ENCODE measurements around the gene RBBP6. TPM values are rescaled to one million over a fixed set of nuclear protein-coding genes. Genes with fewer than 3 reads are reported as not detected.
"Not testable (repeated sequence)": the region's sequence is repeated elsewhere in the genome, so short reads cannot be mapped to it uniquely, and the experiment has no call there.

The RBBP6 gene
- total RNA-seq, 1 donor from 2014 or later, result 62.4 TPM

DNA sequence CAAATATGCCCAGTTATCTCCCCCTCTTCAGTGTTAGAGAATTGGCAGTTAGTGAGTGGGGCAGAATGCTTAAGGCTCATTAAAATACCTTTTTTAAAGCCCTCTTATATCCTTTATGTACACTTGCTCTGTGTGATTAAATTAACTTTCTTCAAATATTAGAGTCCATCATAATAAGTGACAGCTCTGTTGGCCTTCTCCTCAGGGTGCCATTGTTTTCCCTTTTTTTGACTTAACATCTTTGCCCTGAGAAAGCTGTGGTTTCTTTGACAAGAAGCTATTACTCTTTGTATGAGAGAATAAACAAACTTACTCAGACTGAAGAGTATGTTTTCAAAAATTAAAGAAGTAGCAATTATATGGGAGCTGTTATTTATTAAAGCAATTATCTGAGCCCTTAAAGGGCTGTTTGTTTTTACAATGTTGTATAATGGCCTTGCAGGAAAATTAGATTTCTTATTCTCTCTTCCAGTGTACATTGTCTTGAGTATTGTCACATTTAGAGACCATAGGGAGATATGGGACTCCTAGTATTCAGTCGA, 13.4 kb downstream of the RBBP6 start:
- intact Hi-C loops (cut with DNase I), result no loop called here
- ATAC-seq, result no peak

DNA sequence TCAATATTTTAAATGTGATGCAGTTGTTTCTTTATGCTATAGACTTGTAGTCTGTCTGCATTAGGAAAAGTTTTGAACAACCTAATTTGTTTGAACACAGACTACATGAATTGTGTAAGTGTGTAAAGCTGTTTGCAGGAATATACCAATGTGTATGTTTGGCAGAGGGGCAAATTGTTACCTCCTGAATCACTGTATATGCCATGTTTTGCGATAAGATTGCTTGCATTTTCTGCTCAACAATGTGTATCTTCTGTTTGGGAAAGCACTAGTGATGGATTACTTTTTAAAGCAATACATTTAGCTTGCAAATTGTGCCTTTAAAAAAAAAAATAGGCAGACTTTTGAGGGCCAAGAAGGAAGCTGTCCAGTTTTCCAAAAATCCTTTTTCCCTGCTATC, 14.6 kb downstream of the RBBP6 start:
- DNase-seq (ENCODE audit: low spot score) (no peak), ATAC-seq (no peak)
- intact Hi-C loops (cut with DNase I), result no loop called here

More for the DNA sequence above, 13.4 kb downstream of the RBBP6 start:
- no peak for DNase-seq (ENCODE audit: low spot score)

DNA sequence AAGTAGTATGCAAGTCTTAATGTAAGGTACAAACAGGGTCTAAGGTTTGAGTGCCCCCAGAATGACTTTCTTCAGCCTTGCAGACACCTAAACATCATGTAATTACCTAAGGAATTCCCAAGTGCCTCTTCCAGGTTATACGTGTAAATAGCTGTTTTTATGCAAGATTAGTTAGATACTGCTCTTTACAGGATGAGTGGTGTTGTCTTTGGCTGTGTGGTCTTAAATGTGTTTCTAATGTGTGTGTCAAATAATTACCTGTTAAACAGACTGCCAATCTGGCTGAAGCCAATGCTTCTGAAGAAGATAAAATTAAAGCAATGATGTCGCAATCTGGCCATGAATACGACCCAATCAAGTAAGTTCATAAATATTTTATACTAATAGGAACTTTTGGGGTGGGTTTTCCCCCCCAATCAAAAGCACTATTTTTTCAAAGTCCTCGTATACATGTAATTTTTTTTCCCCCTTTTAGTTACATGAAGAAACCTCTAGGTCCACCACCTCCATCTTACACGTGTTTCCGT, 16.0 kb downstream of the RBBP6 start:
- intact Hi-C loops (cut with DNase I), result no loop called here
- DNase-seq (ENCODE audit: low spot score) (no peak), ATAC-seq (no peak)

DNA sequence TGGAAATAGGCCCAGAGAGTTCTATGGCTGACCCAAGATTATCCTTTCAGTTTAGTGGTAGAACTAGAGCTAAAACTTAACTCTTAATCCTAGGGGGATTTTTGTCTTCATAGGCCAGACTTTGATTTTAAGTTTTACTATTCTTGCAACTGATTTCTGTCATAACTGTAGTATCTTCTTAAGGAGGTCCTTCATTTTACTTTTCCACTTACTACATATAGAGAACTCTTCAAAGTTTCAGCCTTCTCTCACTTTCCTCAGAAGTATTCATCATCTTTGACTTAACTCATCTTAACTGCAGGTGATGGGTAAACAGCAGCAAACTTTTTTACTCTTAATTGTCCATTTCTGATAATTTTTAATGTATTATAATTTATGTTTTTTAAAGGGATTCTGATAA, 23.4 kb downstream of the RBBP6 start:
- ATAC-seq (no peak), DNase-seq (ENCODE audit: low spot score) (no peak)
- intact Hi-C loops (cut with DNase I), result no loop called here

DNA sequence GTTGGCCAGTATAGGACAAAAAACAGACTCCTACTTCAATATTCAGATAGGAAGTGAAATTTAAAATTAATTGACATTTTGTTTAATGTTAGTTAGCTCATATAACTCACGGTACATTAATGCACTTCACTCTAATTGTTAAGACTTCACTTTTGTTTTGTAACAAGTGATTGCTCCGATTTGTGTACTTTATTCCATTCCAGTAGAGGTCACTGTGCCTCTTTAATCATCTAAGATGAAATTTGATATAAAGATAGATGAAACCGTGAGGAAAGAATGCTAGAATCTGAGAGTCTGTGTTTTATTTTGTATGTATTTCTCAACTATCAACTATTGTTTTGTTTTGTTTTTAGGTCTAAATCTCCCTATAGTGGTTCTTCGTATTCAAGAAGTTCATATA, 29.0 kb downstream of the RBBP6 start:
- DNase-seq (ENCODE audit: low spot score) (no peak), ATAC-seq (no peak)
- intact Hi-C loops (cut with DNase I), result no loop called here

DNA sequence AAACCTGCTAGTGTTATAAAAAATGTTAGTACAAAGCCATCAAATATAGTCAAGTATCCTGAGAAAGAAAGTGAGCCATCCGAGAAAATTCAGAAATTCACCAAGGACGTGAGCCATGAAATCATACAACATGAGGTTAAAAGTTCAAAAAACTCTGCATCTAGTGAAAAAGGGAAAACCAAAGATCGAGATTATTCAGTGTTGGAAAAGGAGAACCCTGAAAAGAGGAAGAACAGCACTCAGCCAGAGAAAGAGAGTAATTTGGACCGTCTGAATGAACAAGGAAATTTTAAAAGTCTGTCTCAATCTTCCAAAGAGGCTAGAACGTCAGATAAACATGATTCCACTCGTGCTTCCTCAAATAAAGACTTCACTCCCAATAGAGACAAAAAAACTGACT, 31.7 kb downstream of the RBBP6 start:
- DNase-seq (ENCODE audit: low spot score) (no peak), ATAC-seq (no peak)
- intact Hi-C loops (cut with DNase I), result no loop called here

DNA sequence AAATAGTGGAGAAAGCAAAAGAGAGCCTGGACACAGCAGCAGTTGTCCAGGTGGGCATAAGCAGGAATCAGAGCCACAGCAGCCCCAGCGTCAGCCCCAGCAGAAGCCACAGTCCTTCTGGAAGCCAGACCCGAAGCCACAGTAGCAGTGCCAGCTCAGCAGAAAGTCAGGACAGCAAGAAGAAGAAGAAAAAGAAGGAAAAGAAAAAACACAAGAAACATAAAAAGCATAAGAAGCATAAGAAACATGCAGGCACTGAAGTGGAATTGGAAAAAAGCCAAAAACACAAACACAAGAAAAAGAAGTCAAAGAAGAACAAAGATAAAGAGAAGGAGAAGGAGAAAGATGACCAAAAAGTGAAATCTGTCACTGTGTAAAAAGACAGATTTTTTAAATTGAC, 32.7 kb downstream of the RBBP6 start:
- DNase-seq (ENCODE audit: low spot score), result no peak
- intact Hi-C loops (cut with DNase I), result no loop called here
- ATAC-seq, result no peak

DNA sequence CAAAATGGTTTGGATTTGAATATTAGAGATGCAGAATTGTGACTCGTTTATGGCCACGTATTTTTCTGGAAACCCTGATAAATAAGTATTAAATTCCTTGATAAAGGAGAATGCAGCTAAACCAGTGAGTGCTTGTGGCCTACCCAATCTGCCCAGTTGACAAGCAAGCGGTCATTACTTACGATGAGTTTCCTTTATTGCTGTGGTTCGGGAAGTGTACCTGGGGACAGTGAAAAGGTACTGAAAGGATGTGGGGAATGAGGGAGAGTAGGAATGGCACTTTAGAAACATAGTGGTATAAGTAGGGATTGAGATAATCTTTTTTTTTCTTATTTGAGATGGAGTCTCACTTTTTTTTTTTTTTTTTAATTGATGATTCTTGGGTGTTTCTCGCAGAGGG, 33.8 kb downstream of the RBBP6 start:
- no peak for DNase-seq (ENCODE audit: low spot score)
- intact Hi-C loops (cut with DNase I), result no loop called here
- no peak for ATAC-seq

DNA sequence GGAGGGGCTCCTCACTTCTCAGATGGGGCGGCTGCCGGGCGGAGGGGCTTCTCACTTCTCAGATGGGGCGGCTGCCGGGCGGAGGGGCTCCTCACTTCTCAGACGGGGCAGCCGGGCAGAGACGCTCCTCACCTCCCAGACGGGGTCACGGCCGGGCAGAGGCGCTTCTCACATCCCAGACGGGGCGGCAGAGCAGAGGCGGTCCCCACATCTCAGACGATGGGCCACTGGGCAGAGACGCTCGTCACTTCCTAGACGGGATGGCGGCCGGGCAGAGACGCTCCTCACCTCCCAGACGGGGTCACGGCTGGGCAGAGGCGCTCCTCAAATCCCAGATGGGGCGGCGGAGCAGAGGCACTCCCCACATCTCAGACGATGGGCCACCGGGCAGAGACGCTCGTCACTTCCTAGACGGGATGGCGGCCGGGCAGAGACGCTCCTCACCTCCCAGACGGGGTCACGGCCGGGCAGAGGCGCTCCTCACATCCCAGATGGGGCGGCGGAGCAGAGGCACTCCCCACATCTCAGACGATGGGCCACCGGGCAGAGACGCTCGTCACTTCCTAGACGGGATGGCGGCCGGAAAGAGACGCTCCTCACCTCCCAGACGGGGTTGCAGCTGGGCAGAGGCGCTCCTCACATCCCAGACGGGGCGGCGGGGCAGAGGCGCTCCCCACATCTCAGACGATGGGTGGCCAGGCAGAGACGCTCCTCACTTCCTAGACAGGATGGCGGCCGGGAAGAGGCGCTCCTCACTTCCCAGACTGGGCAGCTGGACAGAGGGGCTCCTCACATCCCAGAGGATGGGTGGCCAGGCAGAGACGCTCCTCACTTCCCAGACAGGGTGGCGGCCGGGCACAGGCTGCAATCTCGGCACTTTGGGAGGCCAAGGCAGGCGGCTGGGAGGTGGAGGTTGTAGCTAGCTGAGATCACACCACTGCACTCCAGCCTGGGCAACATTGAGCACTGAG, 35.4 kb downstream of the RBBP6 start:
- ATAC-seq; intact Hi-C loops (cut with DNase I); DNase-seq (ENCODE audit: low spot score): not testable (repeated sequence)

DNA sequence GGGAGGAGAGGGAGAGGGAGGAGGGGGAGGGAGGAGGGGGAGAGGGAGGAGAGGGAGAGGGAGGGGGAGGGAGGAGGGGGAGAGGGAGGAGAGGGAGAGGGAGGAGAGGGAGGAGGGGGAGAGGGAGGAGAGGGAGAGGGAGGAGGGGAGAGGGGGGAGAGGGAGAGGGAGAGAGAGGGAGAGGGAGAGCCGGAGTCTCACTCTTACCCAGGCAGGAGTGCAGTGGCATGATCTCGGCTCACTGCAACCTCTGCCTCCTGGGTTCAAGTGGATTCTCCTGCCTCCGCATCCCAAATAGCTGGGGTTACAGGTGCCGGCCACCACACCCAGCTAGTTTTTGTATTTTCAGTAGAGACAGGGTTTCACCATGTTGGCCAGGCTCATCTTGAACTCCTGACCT, 36.4 kb downstream of the RBBP6 start:
- DNase-seq (ENCODE audit: low spot score); ATAC-seq; intact Hi-C loops (cut with DNase I): not testable (repeated sequence)

DNA sequence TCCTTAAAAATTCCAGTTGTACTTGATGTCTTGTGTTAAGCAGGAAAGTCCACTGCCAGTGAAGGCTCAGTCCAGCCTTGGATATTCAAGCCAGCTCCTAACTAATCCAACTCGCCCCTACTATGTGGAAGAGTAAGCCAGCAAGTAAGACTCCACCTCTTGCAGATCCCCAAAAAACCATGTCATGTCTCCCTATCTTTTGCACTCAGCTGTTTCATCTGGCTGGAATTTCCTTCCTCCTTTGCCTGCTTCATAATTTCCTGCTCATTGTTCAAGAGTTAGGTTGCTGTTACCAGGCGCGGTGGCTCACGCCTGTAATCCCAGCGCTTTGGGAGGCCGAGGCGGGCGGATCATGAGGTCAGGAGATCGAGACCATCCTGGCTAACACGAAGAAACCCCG, 37.8 kb downstream of the RBBP6 start:
- intact Hi-C loops (cut with DNase I), result no loop called here
- no peak for ATAC-seq

DNA sequence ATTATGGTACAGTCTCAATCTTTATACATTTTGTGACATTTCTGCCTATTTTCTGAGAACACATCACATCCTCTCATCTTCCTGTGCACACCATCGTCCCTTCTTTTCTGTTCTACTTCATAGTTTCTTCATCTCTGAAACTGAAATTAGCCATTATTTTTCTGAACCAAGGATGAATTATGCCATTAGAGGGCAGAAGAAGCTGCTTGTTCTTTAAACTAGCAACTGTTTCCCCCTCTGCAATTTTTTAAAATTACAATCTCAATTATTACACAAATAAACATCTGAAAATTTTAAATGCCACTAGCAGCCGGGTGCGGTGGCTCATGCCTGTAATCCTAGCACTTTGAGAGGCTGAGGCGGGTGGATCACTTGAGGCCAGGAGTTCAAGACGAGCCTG, 41.3 kb downstream of the RBBP6 start:
- intact Hi-C loops (cut with DNase I), result no loop called here
- DNase-seq (ENCODE audit: low spot score), result no peak
- ATAC-seq, result no peak

More for the DNA sequence above, 37.8 kb downstream of the RBBP6 start:
- DNase-seq (ENCODE audit: low spot score), result no peak

DNA sequence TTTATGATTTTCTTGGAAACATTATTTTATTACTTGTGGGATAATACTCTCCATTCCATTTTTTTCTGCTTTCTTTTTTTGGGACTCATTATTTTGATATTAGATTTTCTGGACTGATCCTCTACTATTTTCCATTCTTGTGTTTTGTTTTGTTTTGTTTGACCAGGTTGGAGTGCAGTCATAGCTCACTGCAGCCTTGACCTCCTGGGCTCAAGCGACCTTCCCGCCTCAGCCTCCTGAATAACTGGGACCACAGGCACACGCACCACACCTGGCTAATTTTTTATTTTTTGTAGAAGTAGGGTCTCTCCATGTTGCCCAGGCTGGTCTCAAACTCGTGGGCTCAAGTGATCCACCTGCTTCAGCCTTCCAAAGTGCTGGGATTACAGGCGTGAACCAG, 44.1 kb downstream of the RBBP6 start:
- intact Hi-C loops (cut with DNase I), result no loop called here
- ATAC-seq (no peak), DNase-seq (ENCODE audit: low spot score) (no peak)

DNA sequence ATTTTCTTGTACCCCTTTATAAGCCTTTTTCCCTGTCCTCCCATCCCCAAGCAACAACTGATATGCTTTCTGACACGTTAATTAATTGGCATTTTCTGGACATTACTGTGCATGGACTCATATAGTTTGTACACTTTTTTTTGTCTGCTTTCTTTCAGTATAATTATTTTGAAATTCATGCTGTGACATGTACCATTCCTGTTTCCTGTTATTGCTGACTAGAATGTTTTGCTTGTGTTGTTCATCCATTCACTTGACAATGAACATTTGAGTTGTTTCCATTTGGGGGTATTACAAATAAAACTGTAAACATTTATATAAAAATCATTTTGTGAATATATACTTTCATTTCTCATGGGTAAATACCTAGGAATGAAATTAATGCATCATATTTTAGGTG, 50.6 kb downstream of the RBBP6 start:
- intact Hi-C loops (cut with DNase I), result no loop called here
- DNase-seq (ENCODE audit: low spot score) (no peak), ATAC-seq (no peak)

DNA sequence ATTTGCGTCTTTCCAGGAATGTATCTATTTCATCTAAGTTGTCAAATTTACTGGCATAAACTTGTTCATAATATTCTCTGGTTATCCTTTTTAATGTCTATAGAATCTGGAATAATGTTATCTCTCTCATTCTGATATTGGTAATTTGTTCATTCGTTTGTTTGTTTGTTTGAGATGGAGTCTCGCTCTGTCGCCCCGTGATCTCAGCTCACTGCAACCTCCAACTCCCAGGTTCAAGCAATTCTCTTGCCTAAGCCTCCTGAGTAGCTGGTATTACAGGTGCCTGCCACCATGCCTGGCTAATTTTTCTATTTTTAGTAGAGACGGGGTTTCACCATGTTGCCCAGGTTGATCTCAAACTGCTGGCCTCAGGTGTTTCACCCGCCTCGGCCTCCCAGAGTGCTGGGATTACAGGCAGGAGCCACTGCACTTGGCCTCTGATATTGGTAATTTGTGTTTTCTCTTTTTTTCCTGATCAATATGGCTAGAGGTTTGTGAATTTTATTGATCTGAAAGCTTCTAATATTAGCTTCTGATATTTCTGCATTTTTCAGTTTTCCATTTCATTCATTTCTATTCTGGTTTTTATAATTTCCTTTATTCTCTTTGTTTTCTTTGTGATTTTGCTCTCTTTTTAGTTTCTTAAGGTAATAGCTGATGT, 59.5 kb downstream of the RBBP6 start:
- DNase-seq (ENCODE audit: low spot score) (no peak), ATAC-seq (no peak)
- intact Hi-C loops (cut with DNase I), result no loop called here

DNA sequence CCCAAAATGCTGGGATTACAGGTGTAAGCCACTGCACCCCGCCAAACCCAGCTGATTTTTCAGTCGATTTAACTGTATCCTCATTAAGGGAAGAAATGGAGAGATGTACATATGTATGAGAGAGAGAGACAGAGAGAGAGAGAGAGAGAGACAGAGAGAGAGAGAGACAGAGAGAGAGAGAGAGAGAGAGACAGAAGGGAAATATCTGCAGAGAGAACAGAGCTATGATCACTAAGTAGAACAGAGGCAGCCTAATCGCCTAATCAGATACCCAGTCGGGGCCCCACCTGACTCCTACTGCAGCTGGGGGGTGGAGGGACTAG, 70.0 kb downstream of the RBBP6 start:
- DNase-seq (ENCODE audit: low spot score), result no peak
- no peak for ATAC-seq

DNA sequence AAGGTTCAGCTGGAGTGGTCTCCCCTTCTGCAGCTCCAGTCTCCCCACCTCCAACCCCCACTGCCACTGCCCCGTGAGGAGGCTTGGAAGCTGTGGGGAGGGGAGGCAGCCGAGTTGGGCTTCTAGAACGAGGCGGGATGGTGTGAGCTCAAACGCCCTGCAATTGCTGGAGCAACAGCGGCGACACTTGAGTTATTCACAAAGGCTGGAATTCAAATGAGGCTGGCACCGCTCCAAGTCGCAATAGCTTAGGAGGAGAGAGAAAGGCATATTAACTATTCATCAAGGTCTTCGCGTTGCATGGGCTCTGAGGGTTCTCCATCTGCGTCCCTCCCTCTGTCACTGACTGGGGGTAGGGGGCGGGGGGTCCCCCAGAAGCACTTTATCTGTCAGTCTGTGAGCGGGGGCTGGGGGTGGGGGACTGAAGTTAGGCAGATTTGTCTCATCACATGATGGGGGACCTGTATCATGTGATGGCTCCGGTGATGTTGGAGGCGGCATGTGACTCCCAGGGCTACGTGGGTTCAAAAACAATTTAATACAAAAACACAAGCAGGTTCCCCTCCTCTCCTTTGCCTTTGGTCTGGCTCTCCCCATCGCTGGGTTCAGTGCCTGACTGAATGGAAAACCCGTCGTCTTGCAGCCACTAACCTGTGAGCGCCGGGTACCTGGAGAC, 70.5 kb downstream of the RBBP6 start:
- DNase-seq (ENCODE audit: low spot score) (peak; percentile 75), ATAC-seq (peak; percentile 81)
- intact Hi-C loops (cut with DNase I), result no loop called here

More for the DNA sequence above, 70.0 kb downstream of the RBBP6 start:
- intact Hi-C loops (cut with DNase I), result no loop called here

DNA sequence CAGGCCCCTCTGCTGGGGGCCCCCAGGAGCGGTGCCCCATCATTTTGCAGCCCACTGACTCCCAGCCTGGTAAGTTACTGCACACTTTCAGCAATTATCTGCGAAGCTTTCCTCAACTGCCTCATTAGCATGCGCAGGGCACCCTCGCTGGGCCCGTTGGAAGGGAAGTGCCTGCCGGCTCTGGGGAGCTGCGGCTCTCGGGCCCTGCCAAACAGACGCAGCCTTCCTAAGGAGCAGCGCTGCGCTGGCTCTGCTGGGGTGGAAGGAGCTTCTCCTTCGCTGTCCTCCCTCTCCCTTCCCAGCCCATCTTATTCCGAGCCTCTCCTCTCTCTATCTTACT, 71.0 kb downstream of the RBBP6 start:
- DNase-seq (ENCODE audit: low spot score) (no peak), ATAC-seq (peak; percentile 87)
- intact Hi-C loops (cut with DNase I), result no loop called here

DNA sequence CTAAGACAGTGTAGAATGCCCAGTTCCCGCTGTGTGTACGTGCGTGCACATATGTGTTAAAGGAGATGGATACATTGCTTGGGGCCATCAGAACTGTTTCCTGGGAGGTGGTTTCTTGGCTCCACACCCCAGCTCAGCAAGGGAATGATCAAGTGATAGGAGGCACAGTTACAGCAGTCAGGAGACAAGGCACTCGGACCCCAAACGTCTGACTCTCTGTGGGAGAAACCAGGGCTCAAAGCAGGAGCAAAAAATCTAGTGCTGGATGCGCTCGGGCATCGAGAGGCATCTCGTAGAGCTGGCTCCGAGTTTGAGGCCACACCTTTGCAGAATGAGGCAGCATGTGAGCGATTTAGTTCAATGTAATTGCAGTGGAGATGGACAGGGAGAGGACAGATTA, 71.9 kb downstream of the RBBP6 start:
- intact Hi-C loops (cut with DNase I), result no loop called here

DNA sequence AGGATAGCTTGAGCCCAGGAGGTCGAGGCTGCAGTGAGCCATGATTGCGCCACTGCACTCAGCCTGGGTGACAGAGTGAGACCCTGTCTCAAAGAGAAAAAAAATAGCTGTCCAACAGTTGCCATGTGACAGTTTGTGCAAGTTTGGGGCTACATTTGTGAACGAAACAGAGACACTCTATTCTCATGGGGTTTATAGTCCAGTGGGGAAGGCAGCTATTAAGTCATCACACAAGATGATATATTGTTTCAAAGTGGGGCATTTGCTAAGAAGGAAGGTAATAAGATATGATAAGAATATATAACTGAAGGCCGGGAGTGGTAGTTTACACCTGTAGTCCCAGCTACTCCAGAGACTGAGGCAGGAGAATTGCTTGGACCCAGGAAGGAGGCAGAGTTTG, 73.3 kb downstream of the RBBP6 start:
- intact Hi-C loops (cut with DNase I), result no loop called here
- DNase-seq (ENCODE audit: low spot score) (no peak), ATAC-seq (no peak)

More for the DNA sequence above, 71.9 kb downstream of the RBBP6 start:
- ATAC-seq, result no peak
- DNase-seq (ENCODE audit: low spot score), result no peak

Measured in sciatic nerve (tissue), 2 donors.